ENCODE data around the gene VSIG10L2.

Gene VSIG10L2

DNA sequence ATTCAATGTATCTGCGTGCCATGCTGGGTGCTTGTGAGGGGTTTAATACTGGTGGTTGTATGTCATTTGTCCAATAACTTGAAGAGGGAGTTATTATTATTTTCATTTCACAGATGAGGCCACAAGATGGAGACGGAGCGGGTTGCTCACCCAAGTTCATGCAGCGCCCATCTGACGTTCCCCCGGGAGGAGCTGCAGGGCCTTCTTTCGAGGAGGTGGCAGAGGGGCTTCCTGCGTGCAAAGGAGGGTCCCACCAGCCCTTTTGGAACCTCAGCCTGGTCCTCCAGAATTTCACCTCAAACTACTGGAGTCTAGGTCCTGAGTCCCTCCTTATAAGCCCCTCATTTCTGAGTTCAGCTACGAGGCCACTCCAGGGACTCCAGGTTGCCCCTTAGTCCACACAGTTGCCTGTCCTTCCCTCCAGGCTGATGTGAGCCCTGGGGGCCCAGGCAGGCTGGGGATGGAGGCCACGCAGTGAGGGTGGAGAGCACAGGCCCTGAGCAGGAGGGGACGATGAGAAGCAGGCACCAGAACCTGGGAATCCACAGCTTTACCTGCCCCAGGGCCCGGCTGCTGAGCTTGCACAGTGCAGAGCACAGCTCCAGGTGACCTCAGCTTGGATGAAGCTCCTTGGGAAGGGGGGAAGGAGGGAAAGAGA lies 2.9 kb upstream of the VSIG10L2 start:
- H3K4me3 ChIP-seq (replicated peaks; ENCODE audit: low read depth, low read length): no peak overlapping the region
- TF ChIP-seq, protein P1, sequence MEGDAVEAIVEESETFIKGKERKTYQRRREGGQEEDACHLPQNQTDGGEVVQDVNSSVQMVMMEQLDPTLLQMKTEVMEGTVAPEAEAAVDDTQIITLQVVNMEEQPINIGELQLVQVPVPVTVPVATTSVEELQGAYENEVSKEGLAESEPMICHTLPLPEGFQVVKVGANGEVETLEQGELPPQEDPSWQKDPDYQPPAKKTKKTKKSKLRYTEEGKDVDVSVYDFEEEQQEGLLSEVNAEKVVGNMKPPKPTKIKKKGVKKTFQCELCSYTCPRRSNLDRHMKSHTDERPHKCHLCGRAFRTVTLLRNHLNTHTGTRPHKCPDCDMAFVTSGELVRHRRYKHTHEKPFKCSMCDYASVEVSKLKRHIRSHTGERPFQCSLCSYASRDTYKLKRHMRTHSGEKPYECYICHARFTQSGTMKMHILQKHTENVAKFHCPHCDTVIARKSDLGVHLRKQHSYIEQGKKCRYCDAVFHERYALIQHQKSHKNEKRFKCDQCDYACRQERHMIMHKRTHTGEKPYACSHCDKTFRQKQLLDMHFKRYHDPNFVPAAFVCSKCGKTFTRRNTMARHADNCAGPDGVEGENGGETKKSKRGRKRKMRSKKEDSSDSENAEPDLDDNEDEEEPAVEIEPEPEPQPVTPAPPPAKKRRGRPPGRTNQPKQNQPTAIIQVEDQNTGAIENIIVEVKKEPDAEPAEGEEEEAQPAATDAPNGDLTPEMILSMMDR (IDR thresholded peaks at IDR 0.05; ENCODE audit: low read depth, low read length, missing control alignments): no peak
- no peak for DNase-seq (ENCODE audit: extremely low read depth, low read depth)

DNA sequence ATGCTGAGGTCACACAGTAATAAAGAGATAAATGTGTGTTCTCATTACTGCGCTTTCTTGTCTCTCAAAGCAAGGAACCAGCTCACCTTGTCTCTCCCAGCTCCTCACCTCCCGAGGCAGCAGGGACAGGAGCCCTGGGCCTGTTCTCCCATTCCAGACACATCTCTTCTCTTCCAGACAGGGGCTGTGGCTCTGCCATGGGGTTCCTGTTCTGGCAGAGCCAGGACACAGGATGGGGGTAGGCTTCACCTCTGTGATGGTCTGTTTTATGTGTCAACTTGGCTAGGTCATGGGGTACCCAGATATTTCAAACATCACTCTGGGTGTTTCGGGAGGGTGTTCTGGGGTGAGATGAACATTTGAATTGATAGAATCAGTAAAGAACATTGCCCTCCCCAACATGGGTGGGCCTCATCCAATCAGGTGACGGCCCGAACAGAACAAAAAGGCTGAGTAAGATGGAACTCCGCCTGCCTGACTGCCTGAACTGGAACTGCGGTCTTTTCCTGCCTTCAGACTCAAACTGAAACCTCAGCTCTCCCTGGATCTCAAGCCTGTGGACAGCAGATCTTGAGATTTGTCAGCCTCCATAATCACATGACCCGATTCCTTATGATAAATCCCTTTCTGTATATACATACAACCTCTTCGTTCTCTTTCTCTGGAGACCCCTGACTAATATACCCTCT lies 2.0 kb upstream of the VSIG10L2 start:
- TF ChIP-seq, protein P1 (IDR thresholded peaks at IDR 0.05; ENCODE audit: low read depth, low read length, missing control alignments): no peak
- H3K4me3 ChIP-seq (replicated peaks; ENCODE audit: low read depth, low read length): no peak overlapping the region
- DNase-seq (ENCODE audit: extremely low read depth, low read depth): no peak

DNA sequence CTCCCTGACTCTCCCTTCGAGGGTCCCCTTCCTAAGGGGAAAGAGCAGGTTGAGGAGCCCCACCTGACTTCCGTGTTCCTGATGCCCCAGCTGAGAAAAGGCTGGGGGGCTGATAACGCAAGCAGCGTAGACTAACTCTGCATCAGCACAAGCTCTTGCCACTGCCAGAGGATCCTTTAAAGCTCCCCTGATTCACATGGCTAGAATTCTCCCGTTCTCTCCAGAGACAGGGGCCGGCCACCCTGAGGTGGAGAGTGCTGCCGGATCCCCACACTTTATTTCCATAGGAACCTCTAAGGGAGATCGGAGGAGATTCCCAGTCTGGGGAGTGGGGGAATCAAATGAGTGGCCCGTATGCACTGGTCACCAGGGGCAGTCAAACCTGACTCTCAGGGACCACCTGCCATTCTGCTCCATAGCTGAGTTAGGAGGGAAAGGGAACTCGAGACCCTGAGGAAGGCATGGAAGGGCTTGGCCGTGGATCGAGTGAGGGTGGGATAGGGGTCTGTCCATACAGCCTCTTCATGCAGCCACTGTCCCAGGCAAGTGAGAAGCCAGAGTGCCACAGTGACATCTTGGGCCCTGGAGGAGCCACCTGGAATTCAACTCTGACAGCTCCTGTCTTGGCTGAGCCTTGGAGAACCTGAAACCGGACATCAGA lies 1.4 kb upstream of the VSIG10L2 start:
- DNase-seq (ENCODE audit: extremely low read depth, low read depth): no peak
- H3K4me3 ChIP-seq (replicated peaks; ENCODE audit: low read depth, low read length): no peak overlapping the region
- TF ChIP-seq, protein P1 (IDR thresholded peaks at IDR 0.05; ENCODE audit: low read depth, low read length, missing control alignments): no peak

DNA sequence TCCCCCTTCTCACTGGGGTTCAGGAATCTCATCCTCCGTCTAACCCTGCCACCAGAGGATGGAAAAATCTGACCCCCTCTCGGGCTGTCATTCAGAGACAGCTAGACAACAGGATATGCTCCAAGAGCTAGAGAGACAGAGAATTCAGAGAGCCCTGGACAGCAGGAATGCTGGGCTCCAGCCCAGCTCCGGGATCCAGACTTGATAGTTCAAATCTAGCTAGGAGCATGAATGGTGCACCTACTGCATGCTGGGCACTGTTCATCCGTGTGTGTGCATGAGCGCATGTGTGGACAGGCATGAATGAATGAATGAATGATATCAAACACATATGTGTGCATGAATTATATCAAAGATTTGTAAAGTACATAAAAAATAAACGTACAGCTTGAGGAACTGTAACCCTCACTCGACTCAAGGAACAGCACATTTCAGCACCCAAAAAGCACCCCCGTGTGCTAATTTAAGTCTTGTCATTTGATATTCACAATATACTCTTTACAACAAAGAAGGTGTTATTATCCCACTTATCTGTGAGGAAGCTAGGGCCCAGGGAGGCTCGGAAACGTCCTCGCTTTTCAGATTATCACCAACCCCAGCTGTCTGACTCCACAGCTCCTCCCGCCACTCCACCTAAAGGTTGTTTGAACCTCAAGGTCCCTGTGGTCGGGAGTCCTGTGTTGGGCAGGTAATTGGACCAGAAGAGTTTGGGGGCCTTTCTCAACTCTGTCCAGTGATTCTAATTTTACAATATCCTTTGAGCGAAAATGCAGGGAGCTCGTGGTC lies 640 bp upstream of the VSIG10L2 start:
- H3K4me3 ChIP-seq (replicated peaks; ENCODE audit: low read depth, low read length): no peak overlapping the region
- TF ChIP-seq, protein P1 (IDR thresholded peaks at IDR 0.05; ENCODE audit: low read depth, low read length, missing control alignments): no peak
- no peak for DNase-seq (ENCODE audit: extremely low read depth, low read depth)

DNA sequence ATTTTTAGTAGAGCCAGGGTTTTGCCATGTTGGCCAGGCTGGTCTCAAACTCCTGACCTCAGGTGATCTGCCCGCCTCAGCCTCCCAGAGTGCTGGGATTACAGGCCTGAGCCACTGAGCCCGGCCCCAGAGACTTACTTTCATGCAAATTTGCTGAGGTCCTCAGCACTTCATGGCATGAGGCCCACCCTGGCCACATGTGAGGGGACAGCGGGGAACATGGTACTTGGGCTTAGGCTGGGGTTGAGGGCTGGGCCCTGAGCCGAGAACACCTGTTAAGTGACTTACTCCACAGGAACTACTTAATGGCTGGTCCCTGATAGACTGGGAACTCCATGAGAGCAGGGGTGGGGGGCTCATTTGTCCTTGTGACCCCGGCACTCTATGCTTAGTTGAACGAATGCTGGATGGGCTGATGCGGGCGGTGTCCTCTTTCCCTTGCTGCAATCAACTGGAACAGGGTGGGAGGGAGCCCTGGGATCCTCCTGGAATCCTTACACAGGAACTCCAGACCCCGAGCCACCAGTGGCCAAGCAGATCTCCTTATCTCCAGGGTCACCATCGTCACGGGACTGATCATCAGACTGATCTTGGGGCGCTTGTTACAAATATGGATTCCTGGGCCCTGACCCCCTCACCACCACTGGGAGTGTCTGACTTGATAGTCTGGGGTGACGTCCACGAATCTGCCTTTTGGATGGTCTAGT lies 1.0 kb downstream of the VSIG10L2 start:
- H3K4me3 ChIP-seq (replicated peaks; ENCODE audit: low read depth, low read length): no peak overlapping the region
- DNase-seq (ENCODE audit: extremely low read depth, low read depth): no peak
- TF ChIP-seq, protein P1 (IDR thresholded peaks at IDR 0.05; ENCODE audit: low read depth, low read length, missing control alignments): no peak
